Gastrocnemius medialis (tissue), 4 donors: ENCODE measurements around the gene CCDC192.

ENCODE experiments used
- CTCF ChIP-seq, 5 experiments: fragments of 450-650 bp in 3 of 5; fragments of 200-600 bp in 2 of 5; sonication (generic) in 2 of 5; IDR thresholded peaks in 4 of 5; conservative IDR thresholded peaks in 1 of 5; 1 replicate in 4 of 5; 2 replicates in 1 of 5; pipeline ENCODE4 v1.5.1; 2016 to 2019; ENCODE audit warnings: antibody characterized with exemption in 5 of 5, mild to moderate bottlenecking in 3 of 5, moderate library complexity in 3 of 5
- POLR2A ChIP-seq, 2 donors: fragments of 450-650 bp; IDR thresholded peaks; one replicate each; pipeline ENCODE4 v1.6.1; 2017; ENCODE audit warnings: antibody characterized with exemption in 2 of 2, mild to moderate bottlenecking in 2 of 2, moderate library complexity in 2 of 2

DNA sequence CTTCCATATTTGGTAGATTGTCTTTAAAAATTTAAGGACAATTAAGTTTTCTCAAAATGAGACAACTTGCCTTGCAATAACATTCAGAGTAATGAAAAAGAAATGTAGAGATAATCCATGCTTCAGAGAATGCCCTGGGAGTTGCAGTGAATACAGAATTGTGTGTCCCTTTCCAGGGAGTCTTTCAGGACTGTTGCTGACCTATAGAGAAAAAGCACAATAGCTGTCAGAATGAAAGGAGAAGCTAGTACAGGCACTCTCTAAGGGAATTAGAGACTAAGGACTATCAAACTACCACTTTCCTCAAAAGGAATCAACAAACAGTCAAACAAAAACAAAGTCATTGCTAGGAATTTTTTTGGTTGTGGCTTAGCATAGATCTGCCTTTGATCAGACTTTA, 93.0 kb downstream of the CCDC192 start:
- TF ChIP-seq POLR2A (IDR thresholded peaks at IDR 0.05) = no peak
- no peak for TF ChIP-seq CTCF (IDR thresholded peaks at IDR 0.05 in 4 of 5, conservative IDR thresholded peaks at IDR 0.05 in 1 of 5)
